B cell (primary cell): ENCODE data around the gene TARBP2. TPM values are rescaled to one million over a fixed set of nuclear protein-coding genes. Genes with fewer than 3 reads are reported as not detected.
"Not testable (repeated sequence)": the region's sequence is repeated elsewhere in the genome, so short reads cannot be mapped to it uniquely, and the experiment has no call there.

Source experiments
- ATAC-seq: fragments of 200-7000 bp; cut with Tn5 transposase; one replicate; pipeline ENCODE4 v1.10.0; 2021; ENCODE audit warnings: low read depth, mild to moderate bottlenecking, moderate number of reproducible peaks, moderate library complexity
- CTCF ChIA-PET: fragments of 350-600 bp; sonication (Branson Sonifier 250); formaldehyde crosslinking; loops from one replicate; lab custom pipeline; 2021; ENCODE audit warnings: antibody characterized with exemption, inconsistent platforms; lab: Charles Lee
- POLR2A ChIA-PET: fragments of 350-600 bp; sonication (Branson Sonifier 250); formaldehyde crosslinking; loops from one replicate; lab custom pipeline; 2021; ENCODE audit warnings: antibody characterized with exemption; lab: Charles Lee
- DNase-seq: peaks from one replicate; pipeline ENCODE4 v3.0.0; 2013
- H2AFZ ChIP-seq: 2 replicates; pipeline ENCODE4 v1.6.1; 2012; ENCODE audit warnings: mild to moderate bottlenecking, low read depth, low read length; ENCODE audit not compliant: insufficient read depth, poor library complexity, severe bottlenecking
- H3K27ac ChIP-seq, 2 donors: 1 replicate in 1 of 2; 2 replicates in 1 of 2; pipeline ENCODE4 v1.5.1; 2012 to 2013; ENCODE audit warnings: low read length in 2 of 2, mild to moderate bottlenecking in 2 of 2, moderate library complexity in 1 of 2
- H3K27me3 ChIP-seq, 4 experiments: fragments of 200-600 bp in 1 of 4; sonication (generic) in 1 of 4; replicated peaks in 1 of 4; 1 replicate in 2 of 4; 2 replicates in 2 of 4; pipeline versions ENCODE4 v1.6.1 to v1.7.0; 2013 to 2016; ENCODE audit warnings: low read length in 3 of 4, mild to moderate bottlenecking in 2 of 4, mixed read lengths in 1 of 4, moderate library complexity in 1 of 4; ENCODE audit not compliant: insufficient read depth in 4 of 4, control insufficient read depth in 3 of 4; ENCODE audit errors: control extremely low read depth in 1 of 4
- H3K36me3 ChIP-seq, 2 experiments: replicated peaks in 1 of 2; 1 replicate in 1 of 2; 2 replicates in 1 of 2; pipeline versions ENCODE4 v1.6.1 to v1.7.1; 2013; ENCODE audit warnings: low read length in 1 of 2; ENCODE audit not compliant: insufficient read depth in 2 of 2, control insufficient read depth in 1 of 2; ENCODE audit errors: control extremely low read depth in 1 of 2, extremely low read depth in 1 of 2
- H3K4me1 ChIP-seq, 2 donors: fragments of 200-600 bp in 1 of 2; sonication (generic) in 1 of 2; 1 replicate in 1 of 2; 2 replicates in 1 of 2; pipeline versions ENCODE4 v1.5.1 to v1.6.1; 2013 to 2017; ENCODE audit warnings: low read length in 2 of 2; ENCODE audit not compliant: control insufficient read depth in 2 of 2, insufficient read depth in 2 of 2
- H3K4me2 ChIP-seq: replicated peaks from 2 replicates; pipeline ENCODE3; 2012; ENCODE audit warnings: mild to moderate bottlenecking, low read depth, low read length; ENCODE audit not compliant: poor library complexity, severe bottlenecking
- H3K4me3 ChIP-seq, 5 experiments: fragments of 200-600 bp in 1 of 5; sonication (generic) in 1 of 5; 1 replicate in 3 of 5; 2 replicates in 2 of 5; pipeline versions ENCODE4 v1.5.1 to v1.7.0; 2011 to 2016; ENCODE audit warnings: low read length in 4 of 5, mild to moderate bottlenecking in 4 of 5, low read depth in 2 of 5, control low read depth in 1 of 5, moderate library complexity in 1 of 5; ENCODE audit not compliant: insufficient read depth in 1 of 5; ENCODE audit errors: control extremely low read depth in 1 of 5, extremely low read depth in 1 of 5
- H3K79me2 ChIP-seq: fragments of 200-600 bp; sonication (generic); one replicate; pipeline ENCODE4 v1.6.0; 2016; ENCODE audit warnings: low read length; ENCODE audit not compliant: control insufficient read depth, insufficient read depth
- H3K9ac ChIP-seq: fragments of 200-600 bp; sonication (generic); 2 replicates; pipeline ENCODE4 v1.6.1; 2017; ENCODE audit warnings: mild to moderate bottlenecking, low read length, moderate library complexity
- H3K9me3 ChIP-seq, 3 donors: one replicate each; pipeline versions ENCODE4 v1.6.1 to v1.7.1; 2013; ENCODE audit warnings: low read length in 2 of 3; ENCODE audit not compliant: control insufficient read depth in 2 of 3, insufficient read depth in 1 of 3; ENCODE audit errors: control extremely low read depth in 1 of 3
- H4K20me1 ChIP-seq: 2 replicates; pipeline ENCODE4 v1.6.0; 2012; ENCODE audit warnings: mild to moderate bottlenecking, low read length; ENCODE audit not compliant: insufficient read depth, control insufficient read depth, poor library complexity, severe bottlenecking
- H3K27ac Mint-ChIP-seq: one replicate; pipeline ENCODE4 v1.8.0; 2021; ENCODE audit warnings: mixed read lengths
- H3K27me3 Mint-ChIP-seq: one replicate; pipeline ENCODE4 v1.8.0; 2021; ENCODE audit warnings: mixed read lengths
- H3K4me1 Mint-ChIP-seq: one replicate; pipeline ENCODE4 v1.8.0; 2021; ENCODE audit warnings: mixed read lengths
- H3K4me3 Mint-ChIP-seq: one replicate; pipeline ENCODE4 v1.8.0; 2021; ENCODE audit warnings: mixed read lengths
- H3K9me3 Mint-ChIP-seq: one replicate; pipeline ENCODE4 v1.8.0; 2022; ENCODE audit warnings: mixed read lengths; ENCODE audit not compliant: insufficient read depth
- EZH2 ChIP-seq: IDR thresholded peaks from 2 replicates; pipeline ENCODE4 v1.6.1; 2012; ENCODE audit warnings: borderline replicate concordance, low read depth, mild to moderate bottlenecking, moderate library complexity, low read length; ENCODE audit not compliant: insufficient read depth, poor library complexity, severe bottlenecking
- WGBS: methylation state at CpG from one replicate; pipeline ENCODE4 v1.1.5; 2013; ENCODE audit warnings: missing lambda C conversion rate; ENCODE audit not compliant: insufficient coverage; 5-methylcytosine and 5-hydroxymethylcytosine counted together
- intact Hi-C: fragments of 100-400 bp; cut with micrococcal nuclease; formaldehyde crosslinking; loops from one replicate; pipeline ENCODE4 v1.10.0; 2022
- polyA plus RNA-seq: library from polyadenylated mRNA; depleted of rRNA; stranded (reverse); fragments of >200 nt; gene quantifications from 2 replicates; pipeline ENCODE4 v1.2.3, GENCODE V29; 2012
- total RNA-seq, 2 donors: library from RNA; stranded (reverse); fragments of 120-200 nt in 1 of 2; gene quantifications; 1 replicate in 1 of 2; 2 replicates in 1 of 2; pipeline versions ENCODE4 v1.2.3 to v1.2.4, GENCODE V29; 2013 to 2022
- TF ChIP-seq, protein P1 (sequence below): fragments of 200-600 bp; IDR thresholded peaks from one replicate; pipeline ENCODE4 v1.8.0; 2022; ENCODE audit warnings: antibody characterized with exemption, mild to moderate bottlenecking

TARBP2 gene
- total and polyA plus RNA-seq, 2 donors (not counting 1 experiment from before 2014, with no cell fraction given): 41.6 to 47.2 TPM

DNA sequence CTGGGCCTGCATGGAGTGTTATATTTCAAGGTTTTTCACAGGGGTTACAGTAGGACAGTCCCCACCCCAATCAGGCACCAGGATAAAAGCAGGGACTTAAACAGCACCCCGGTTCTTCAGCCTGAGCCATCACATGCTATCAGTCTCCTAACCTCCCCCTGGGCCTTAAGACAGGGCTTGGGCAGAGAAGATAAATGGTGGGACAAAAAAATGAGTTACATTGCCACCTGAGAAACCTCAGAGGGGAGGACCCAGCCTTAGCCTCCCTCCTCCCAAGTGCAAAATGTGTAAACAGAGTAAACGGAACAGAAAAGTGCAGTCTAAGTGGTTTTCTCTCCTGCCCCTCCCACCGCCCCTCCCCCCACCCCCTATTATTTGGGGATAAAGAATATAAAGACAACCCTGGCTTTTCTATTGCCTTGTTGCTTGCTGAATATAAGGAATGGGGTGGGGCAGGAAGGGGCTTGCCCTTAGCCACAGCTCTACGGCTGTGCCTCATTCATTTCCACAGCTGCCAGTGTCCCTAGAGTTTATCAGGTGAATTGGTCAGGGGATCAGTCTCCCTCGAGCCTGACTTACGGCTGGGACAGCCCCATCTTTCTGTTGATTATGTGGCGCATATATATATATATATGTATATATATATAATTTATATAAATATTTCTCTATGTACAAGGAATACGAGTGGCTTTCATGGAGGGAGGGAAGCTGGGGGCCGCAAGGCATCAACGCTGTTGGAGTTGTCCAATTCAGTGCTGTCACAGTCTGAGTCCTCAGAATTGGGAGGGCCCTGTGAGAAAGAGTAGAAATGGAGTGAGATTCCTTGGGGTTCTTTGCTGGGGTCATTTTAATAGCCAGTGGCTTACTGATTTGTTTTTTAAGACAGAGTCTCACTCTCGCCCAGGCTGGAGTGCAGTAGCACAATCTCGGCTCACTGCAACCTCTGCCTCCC lies 20.3 kb upstream of the TARBP2 start:
- Histone ChIP-seq H3K79me2 (peaks cover 3% of the 10 kb centered on the region), H2AFZ (no peak overlapping the region), H3K9ac (no peak overlapping the region), H3K27me3 (no peaks in the 10 kb centered on the region), H3K36me3 (peaks cover 0 to 67% of the 10 kb centered on the region in 2 experiments), H3K4me3 (no peak overlapping the region), H3K27ac (no peak overlapping the region), H3K4me1 (no peaks in the 10 kb centered on the region), H3K9me3 (no peaks in the 10 kb centered on the region), H3K4me2 (no peak overlapping the region), H4K20me1 (peaks cover 70% of the 10 kb centered on the region)
- Mint-ChIP-seq H3K4me3 (no peak overlapping the region), H3K27me3 (no peaks in the 10 kb centered on the region), H3K4me1 (peaks cover 4% of the 10 kb centered on the region), H3K27ac (no peak overlapping the region), H3K9me3 (no peaks in the 10 kb centered on the region)
- CTCF ChIA-PET: interaction anchor here (0.7 to 3.6 kb wide), 5 partner anchors 11 to 157 kb away, joined by 3 to 29 read pairs (median 4); no protein-coding TSS in a partner anchor
- 100% methylated on average over 6 of the region's 12 CpGs for WGBS
- no peak for TF ChIP-seq EZH2
- TF ChIP-seq, protein P1, sequence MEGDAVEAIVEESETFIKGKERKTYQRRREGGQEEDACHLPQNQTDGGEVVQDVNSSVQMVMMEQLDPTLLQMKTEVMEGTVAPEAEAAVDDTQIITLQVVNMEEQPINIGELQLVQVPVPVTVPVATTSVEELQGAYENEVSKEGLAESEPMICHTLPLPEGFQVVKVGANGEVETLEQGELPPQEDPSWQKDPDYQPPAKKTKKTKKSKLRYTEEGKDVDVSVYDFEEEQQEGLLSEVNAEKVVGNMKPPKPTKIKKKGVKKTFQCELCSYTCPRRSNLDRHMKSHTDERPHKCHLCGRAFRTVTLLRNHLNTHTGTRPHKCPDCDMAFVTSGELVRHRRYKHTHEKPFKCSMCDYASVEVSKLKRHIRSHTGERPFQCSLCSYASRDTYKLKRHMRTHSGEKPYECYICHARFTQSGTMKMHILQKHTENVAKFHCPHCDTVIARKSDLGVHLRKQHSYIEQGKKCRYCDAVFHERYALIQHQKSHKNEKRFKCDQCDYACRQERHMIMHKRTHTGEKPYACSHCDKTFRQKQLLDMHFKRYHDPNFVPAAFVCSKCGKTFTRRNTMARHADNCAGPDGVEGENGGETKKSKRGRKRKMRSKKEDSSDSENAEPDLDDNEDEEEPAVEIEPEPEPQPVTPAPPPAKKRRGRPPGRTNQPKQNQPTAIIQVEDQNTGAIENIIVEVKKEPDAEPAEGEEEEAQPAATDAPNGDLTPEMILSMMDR: no peak
- POLR2A ChIA-PET: interaction anchor here (0.6 to 1.3 kb wide), 2 partner anchors 20 to 181 kb away, joined by 3 read pairs; partner anchors contain the start of gene TARBP2
- intact Hi-C loops: no loop called here
- no peak for ATAC-seq
- DNase-seq: no peak

DNA sequence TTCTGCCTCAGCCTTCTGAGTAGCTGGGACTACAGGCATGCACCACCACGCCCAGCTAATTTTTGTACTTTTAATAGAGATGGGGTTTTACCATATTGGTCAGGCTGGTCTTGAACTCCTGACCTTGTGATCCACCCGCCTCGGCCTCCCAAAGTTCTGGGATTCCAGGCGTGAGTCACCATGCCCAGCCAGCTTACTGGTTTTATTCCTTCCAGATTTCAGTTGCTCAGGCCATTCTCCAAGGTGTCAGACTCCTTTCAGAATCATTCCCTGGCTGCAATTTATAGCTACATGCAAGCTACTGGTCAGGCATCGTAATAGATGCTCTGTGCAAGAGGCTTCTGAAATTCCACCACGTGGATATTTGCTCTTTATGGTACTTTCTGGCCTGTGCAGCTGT lies 19.6 kb upstream of the TARBP2 start:
- H3K4me2 ChIP-seq, H3K4me1 Mint-ChIP-seq, H3K9me3 Mint-ChIP-seq, DNase-seq, intact Hi-C loops, ATAC-seq, H2AFZ ChIP-seq, H3K4me1 ChIP-seq, H3K27me3 ChIP-seq, H3K4me3 Mint-ChIP-seq, H3K4me3 ChIP-seq, H3K9ac ChIP-seq, H3K27me3 Mint-ChIP-seq, H3K27ac Mint-ChIP-seq, H3K9me3 ChIP-seq, H3K79me2 ChIP-seq, H3K27ac ChIP-seq: not testable (repeated sequence)
- Histone ChIP-seq H3K36me3 (peaks cover 0 to 67% of the 10 kb centered on the region in 2 experiments), H4K20me1 (peaks cover 64% of the 10 kb centered on the region)
- ChIA-PET CTCF (interaction anchor here (0.7 to 3.6 kb wide), 5 partner anchors 10 to 158 kb away, joined by 3 to 29 read pairs (median 5); no protein-coding TSS in a partner anchor), POLR2A (interaction anchor here (0.6 to 1.3 kb wide), 3 partner anchors 20 to 181 kb away, joined by 3 to 7 read pairs (median 3); partner anchors contain the start of gene TARBP2)
- 94% methylated on average over 5 of the region's 6 CpGs for WGBS
